B cell (primary cell): ENCODE data around the gene CAMK2D. TPM values are rescaled to one million over a fixed set of nuclear protein-coding genes. Genes with fewer than 3 reads are reported as not detected.

Source experiments
- ATAC-seq: fragments of 200-7000 bp; cut with Tn5 transposase; one replicate; pipeline ENCODE4 v1.10.0; 2021; ENCODE audit warnings: low read depth, mild to moderate bottlenecking, moderate number of reproducible peaks, moderate library complexity
- CTCF ChIA-PET: fragments of 350-600 bp; sonication (Branson Sonifier 250); formaldehyde crosslinking; loops from one replicate; lab custom pipeline; 2021; ENCODE audit warnings: antibody characterized with exemption, inconsistent platforms; lab: Charles Lee
- POLR2A ChIA-PET: fragments of 350-600 bp; sonication (Branson Sonifier 250); formaldehyde crosslinking; loops from one replicate; lab custom pipeline; 2021; ENCODE audit warnings: antibody characterized with exemption; lab: Charles Lee
- DNase-seq: peaks from one replicate; pipeline ENCODE4 v3.0.0; 2013
- H2AFZ ChIP-seq: 2 replicates; pipeline ENCODE4 v1.6.1; 2012; ENCODE audit warnings: mild to moderate bottlenecking, low read depth, low read length; ENCODE audit not compliant: insufficient read depth, poor library complexity, severe bottlenecking
- H3K27ac ChIP-seq, 2 donors: 1 replicate in 1 of 2; 2 replicates in 1 of 2; pipeline ENCODE4 v1.5.1; 2012 to 2013; ENCODE audit warnings: low read length in 2 of 2, mild to moderate bottlenecking in 2 of 2, moderate library complexity in 1 of 2
- H3K27me3 ChIP-seq, 4 experiments: fragments of 200-600 bp in 1 of 4; sonication (generic) in 1 of 4; replicated peaks in 1 of 4; 1 replicate in 2 of 4; 2 replicates in 2 of 4; pipeline versions ENCODE4 v1.6.1 to v1.7.0; 2013 to 2016; ENCODE audit warnings: low read length in 3 of 4, mild to moderate bottlenecking in 2 of 4, mixed read lengths in 1 of 4, moderate library complexity in 1 of 4; ENCODE audit not compliant: insufficient read depth in 4 of 4, control insufficient read depth in 3 of 4; ENCODE audit errors: control extremely low read depth in 1 of 4
- H3K36me3 ChIP-seq, 2 experiments: replicated peaks in 1 of 2; 1 replicate in 1 of 2; 2 replicates in 1 of 2; pipeline versions ENCODE4 v1.6.1 to v1.7.1; 2013; ENCODE audit warnings: low read length in 1 of 2; ENCODE audit not compliant: insufficient read depth in 2 of 2, control insufficient read depth in 1 of 2; ENCODE audit errors: control extremely low read depth in 1 of 2, extremely low read depth in 1 of 2
- H3K4me1 ChIP-seq, 2 donors: fragments of 200-600 bp in 1 of 2; sonication (generic) in 1 of 2; 1 replicate in 1 of 2; 2 replicates in 1 of 2; pipeline versions ENCODE4 v1.5.1 to v1.6.1; 2013 to 2017; ENCODE audit warnings: low read length in 2 of 2; ENCODE audit not compliant: control insufficient read depth in 2 of 2, insufficient read depth in 2 of 2
- H3K4me2 ChIP-seq: replicated peaks from 2 replicates; pipeline ENCODE3; 2012; ENCODE audit warnings: mild to moderate bottlenecking, low read depth, low read length; ENCODE audit not compliant: poor library complexity, severe bottlenecking
- H3K4me3 ChIP-seq, 5 experiments: fragments of 200-600 bp in 1 of 5; sonication (generic) in 1 of 5; 1 replicate in 3 of 5; 2 replicates in 2 of 5; pipeline versions ENCODE4 v1.5.1 to v1.7.0; 2011 to 2016; ENCODE audit warnings: low read length in 4 of 5, mild to moderate bottlenecking in 4 of 5, low read depth in 2 of 5, control low read depth in 1 of 5, moderate library complexity in 1 of 5; ENCODE audit not compliant: insufficient read depth in 1 of 5; ENCODE audit errors: control extremely low read depth in 1 of 5, extremely low read depth in 1 of 5
- H3K79me2 ChIP-seq: fragments of 200-600 bp; sonication (generic); one replicate; pipeline ENCODE4 v1.6.0; 2016; ENCODE audit warnings: low read length; ENCODE audit not compliant: control insufficient read depth, insufficient read depth
- H3K9ac ChIP-seq: fragments of 200-600 bp; sonication (generic); 2 replicates; pipeline ENCODE4 v1.6.1; 2017; ENCODE audit warnings: mild to moderate bottlenecking, low read length, moderate library complexity
- H3K9me3 ChIP-seq, 3 donors: one replicate each; pipeline versions ENCODE4 v1.6.1 to v1.7.1; 2013; ENCODE audit warnings: low read length in 2 of 3; ENCODE audit not compliant: control insufficient read depth in 2 of 3, insufficient read depth in 1 of 3; ENCODE audit errors: control extremely low read depth in 1 of 3
- H4K20me1 ChIP-seq: 2 replicates; pipeline ENCODE4 v1.6.0; 2012; ENCODE audit warnings: mild to moderate bottlenecking, low read length; ENCODE audit not compliant: insufficient read depth, control insufficient read depth, poor library complexity, severe bottlenecking
- H3K27ac Mint-ChIP-seq: one replicate; pipeline ENCODE4 v1.8.0; 2021; ENCODE audit warnings: mixed read lengths
- H3K27me3 Mint-ChIP-seq: one replicate; pipeline ENCODE4 v1.8.0; 2021; ENCODE audit warnings: mixed read lengths
- H3K4me1 Mint-ChIP-seq: one replicate; pipeline ENCODE4 v1.8.0; 2021; ENCODE audit warnings: mixed read lengths
- H3K4me3 Mint-ChIP-seq: one replicate; pipeline ENCODE4 v1.8.0; 2021; ENCODE audit warnings: mixed read lengths
- H3K9me3 Mint-ChIP-seq: one replicate; pipeline ENCODE4 v1.8.0; 2022; ENCODE audit warnings: mixed read lengths; ENCODE audit not compliant: insufficient read depth
- EZH2 ChIP-seq: IDR thresholded peaks from 2 replicates; pipeline ENCODE4 v1.6.1; 2012; ENCODE audit warnings: borderline replicate concordance, low read depth, mild to moderate bottlenecking, moderate library complexity, low read length; ENCODE audit not compliant: insufficient read depth, poor library complexity, severe bottlenecking
- WGBS: methylation state at CpG from one replicate; pipeline ENCODE4 v1.1.5; 2013; ENCODE audit warnings: missing lambda C conversion rate; ENCODE audit not compliant: insufficient coverage; 5-methylcytosine and 5-hydroxymethylcytosine counted together
- intact Hi-C: fragments of 100-400 bp; cut with micrococcal nuclease; formaldehyde crosslinking; loops from one replicate; pipeline ENCODE4 v1.10.0; 2022
- polyA plus RNA-seq: library from polyadenylated mRNA; depleted of rRNA; stranded (reverse); fragments of >200 nt; gene quantifications from 2 replicates; pipeline ENCODE4 v1.2.3, GENCODE V29; 2012
- total RNA-seq, 2 donors: library from RNA; stranded (reverse); fragments of 120-200 nt in 1 of 2; gene quantifications; 1 replicate in 1 of 2; 2 replicates in 1 of 2; pipeline versions ENCODE4 v1.2.3 to v1.2.4, GENCODE V29; 2013 to 2022
- TF ChIP-seq, protein P1 (sequence below): fragments of 200-600 bp; IDR thresholded peaks from one replicate; pipeline ENCODE4 v1.8.0; 2022; ENCODE audit warnings: antibody characterized with exemption, mild to moderate bottlenecking

CAMK2D gene
- total and polyA plus RNA-seq, 2 donors (not counting 1 experiment from before 2014, with no cell fraction given), result 26.3 to 57.0 TPM

GRCh38 chr4:113499696-113500095 lies 261.8 kb downstream of the CAMK2D start:
- H3K4me2 ChIP-seq, result no peak overlapping the region
- Mint-ChIP-seq H3K4me3 (no peak overlapping the region), H3K27me3 (no peaks in the 10 kb centered on the region), H3K4me1 (no peaks in the 10 kb centered on the region), H3K9me3 (peaks cover 7% of the 10 kb centered on the region), H3K27ac (no peak overlapping the region)
- peaks cover 0 to 5% (median 0%) of the 10 kb centered on the region in 3 donors for H3K9me3 ChIP-seq
- no peaks in the 10 kb centered on the region for H3K4me1 ChIP-seq
- H3K27me3 ChIP-seq, result no peaks in the 10 kb centered on the region
- intact Hi-C loops, result no loop called here
- TF ChIP-seq EZH2, result no peak
- TF ChIP-seq, protein P1, sequence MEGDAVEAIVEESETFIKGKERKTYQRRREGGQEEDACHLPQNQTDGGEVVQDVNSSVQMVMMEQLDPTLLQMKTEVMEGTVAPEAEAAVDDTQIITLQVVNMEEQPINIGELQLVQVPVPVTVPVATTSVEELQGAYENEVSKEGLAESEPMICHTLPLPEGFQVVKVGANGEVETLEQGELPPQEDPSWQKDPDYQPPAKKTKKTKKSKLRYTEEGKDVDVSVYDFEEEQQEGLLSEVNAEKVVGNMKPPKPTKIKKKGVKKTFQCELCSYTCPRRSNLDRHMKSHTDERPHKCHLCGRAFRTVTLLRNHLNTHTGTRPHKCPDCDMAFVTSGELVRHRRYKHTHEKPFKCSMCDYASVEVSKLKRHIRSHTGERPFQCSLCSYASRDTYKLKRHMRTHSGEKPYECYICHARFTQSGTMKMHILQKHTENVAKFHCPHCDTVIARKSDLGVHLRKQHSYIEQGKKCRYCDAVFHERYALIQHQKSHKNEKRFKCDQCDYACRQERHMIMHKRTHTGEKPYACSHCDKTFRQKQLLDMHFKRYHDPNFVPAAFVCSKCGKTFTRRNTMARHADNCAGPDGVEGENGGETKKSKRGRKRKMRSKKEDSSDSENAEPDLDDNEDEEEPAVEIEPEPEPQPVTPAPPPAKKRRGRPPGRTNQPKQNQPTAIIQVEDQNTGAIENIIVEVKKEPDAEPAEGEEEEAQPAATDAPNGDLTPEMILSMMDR, result no peak
- H3K79me2 ChIP-seq, result no peaks in the 10 kb centered on the region
- peaks cover 16 to 53% of the 10 kb centered on the region in 2 experiments for H3K36me3 ChIP-seq
- DNase-seq (no peak), ATAC-seq (no peak)
- no peak overlapping the region for H3K27ac ChIP-seq
- H4K20me1 ChIP-seq, result no peaks in the 10 kb centered on the region
- POLR2A ChIA-PET, result no interaction called here
- CTCF ChIA-PET, result interaction anchor here (0.5 kb wide), 1 partner anchor 120 kb away, joined by 3 read pairs; no protein-coding TSS in a partner anchor
- no CpG with 5 or more reads among the region's 1 CpG for WGBS
- H3K9ac ChIP-seq, result no peak overlapping the region
- H2AFZ ChIP-seq, result no peak overlapping the region
- no peak overlapping the region for H3K4me3 ChIP-seq

DNA sequence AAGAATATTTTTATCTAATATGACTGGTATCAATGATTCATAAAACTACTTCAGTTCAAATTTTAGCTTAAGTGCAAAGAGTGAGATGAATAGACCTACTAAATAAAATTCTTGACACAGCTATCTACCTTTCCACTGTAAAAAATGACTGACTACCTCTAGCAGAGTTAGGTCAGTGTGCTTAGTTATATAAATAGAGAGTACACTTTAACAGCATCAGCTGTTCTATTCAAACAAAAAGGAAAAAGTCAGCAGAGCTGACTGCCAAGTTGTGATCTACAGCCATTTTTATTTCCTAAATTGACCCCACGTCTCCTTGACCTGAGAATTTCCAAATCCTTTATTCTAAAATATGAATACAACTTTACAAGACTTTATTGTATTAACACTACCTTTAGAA lies 262.4 kb downstream of the CAMK2D start:
- ChIA-PET CTCF (interaction anchor here (0.5 kb wide), 1 partner anchor 120 kb away, joined by 3 read pairs; no protein-coding TSS in a partner anchor), POLR2A (no interaction called here)
- H3K27me3 ChIP-seq, result no peaks in the 10 kb centered on the region
- intact Hi-C loops, result no loop called here
- no peaks in the 10 kb centered on the region for H3K79me2 ChIP-seq
- H3K36me3 ChIP-seq, result peaks cover 16 to 53% of the 10 kb centered on the region in 2 experiments
- no peak overlapping the region for H3K9ac ChIP-seq
- no peaks in the 10 kb centered on the region for H3K4me1 ChIP-seq
- no peak for DNase-seq
- TF ChIP-seq, protein P1, result no peak
- no peak for TF ChIP-seq EZH2
- no peak overlapping the region for H3K27ac ChIP-seq
- H3K9me3 Mint-ChIP-seq, result peaks cover 7% of the 10 kb centered on the region
- no CpG with 5 or more reads among the region's 1 CpG for WGBS
- no peaks in the 10 kb centered on the region for H4K20me1 ChIP-seq
- H3K4me3 Mint-ChIP-seq, result no peak overlapping the region
- H3K4me2 ChIP-seq, result no peak overlapping the region
- H3K27me3 Mint-ChIP-seq, result no peaks in the 10 kb centered on the region
- peaks cover 0 to 5% (median 0%) of the 10 kb centered on the region in 3 donors for H3K9me3 ChIP-seq
- no peak overlapping the region for H3K27ac Mint-ChIP-seq
- no peak overlapping the region for H2AFZ ChIP-seq
- no peak overlapping the region for H3K4me3 ChIP-seq
- ATAC-seq, result no peak
- no peaks in the 10 kb centered on the region for H3K4me1 Mint-ChIP-seq
